CD14-positive monocyte (primary cell): ENCODE measurements around the gene UVRAG. TPM values are rescaled to one million over a fixed set of nuclear protein-coding genes. Genes with fewer than 3 reads are reported as not detected.

Experiments
- DNase-seq, 3 donors: peaks; one replicate each; pipeline ENCODE4 v3.0.0-alpha.2; 2011 to 2022
- H2AFZ ChIP-seq: 2 replicates; pipeline ENCODE4 v1.6.0; 2012; ENCODE audit warnings: mild to moderate bottlenecking, low read depth, low read length, inconsistent platforms; ENCODE audit not compliant: insufficient read depth, poor library complexity, severe bottlenecking
- H3K27ac ChIP-seq, 2 donors: 1 replicate in 1 of 2; 2 replicates in 1 of 2; pipeline ENCODE4 v1.5.1; 2012 to 2013; ENCODE audit warnings: low read length in 2 of 2, control low read depth in 1 of 2, inconsistent platforms in 1 of 2, low read depth in 1 of 2, mild to moderate bottlenecking in 1 of 2
- H3K27me3 ChIP-seq, 2 donors: one replicate each; pipeline versions ENCODE4 v1.6.0 to v1.6.1; 2011 to 2013; ENCODE audit warnings: low read length in 2 of 2; ENCODE audit not compliant: control insufficient read depth in 2 of 2, insufficient read depth in 2 of 2
- H3K36me3 ChIP-seq, 2 donors: replicated peaks in 1 of 2; 1 replicate in 1 of 2; 2 replicates in 1 of 2; pipeline versions ENCODE4 v1.5.1 to v1.6.1; 2012 to 2013; ENCODE audit warnings: low read length in 2 of 2, control low read depth in 1 of 2, inconsistent platforms in 1 of 2, mild to moderate bottlenecking in 1 of 2; ENCODE audit not compliant: insufficient read depth in 2 of 2, control insufficient read depth in 1 of 2
- H3K4me1 ChIP-seq, 2 donors: 1 replicate in 1 of 2; 2 replicates in 1 of 2; pipeline versions ENCODE4 v1.5.1 to v1.6.1; 2012 to 2013; ENCODE audit warnings: low read length in 2 of 2, control low read depth in 1 of 2, inconsistent platforms in 1 of 2, mild to moderate bottlenecking in 1 of 2, moderate library complexity in 1 of 2; ENCODE audit not compliant: insufficient read depth in 2 of 2, control insufficient read depth in 1 of 2
- H3K4me2 ChIP-seq: replicated peaks from 2 replicates; pipeline ENCODE3; 2012; ENCODE audit warnings: low read length, moderate library complexity, mild to moderate bottlenecking; ENCODE audit not compliant: poor library complexity, severe bottlenecking; ENCODE audit errors: extremely low read depth
- H3K4me3 ChIP-seq, 3 experiments: fragments of 200-600 bp in 1 of 3; sonication (generic) in 1 of 3; replicated peaks in 1 of 3; 1 replicate in 2 of 3; 2 replicates in 1 of 3; pipeline ENCODE4 v1.5.1; 2011 to 2013; ENCODE audit warnings: low read length in 3 of 3, mild to moderate bottlenecking in 3 of 3, control low read depth in 2 of 3, low read depth in 2 of 3, inconsistent platforms in 1 of 3, moderate library complexity in 1 of 3
- H3K79me2 ChIP-seq: 2 replicates; pipeline ENCODE4 v1.6.0; 2012; ENCODE audit warnings: mild to moderate bottlenecking, control low read depth, inconsistent platforms, low read length, moderate library complexity; ENCODE audit not compliant: insufficient read depth
- H3K9ac ChIP-seq: 2 replicates; pipeline ENCODE4 v1.6.0; 2017; ENCODE audit warnings: low read length, mild to moderate bottlenecking; ENCODE audit not compliant: insufficient read depth, poor library complexity, severe bottlenecking
- H3K9me3 ChIP-seq, 2 donors: replicated peaks in 1 of 2; 1 replicate in 1 of 2; 2 replicates in 1 of 2; pipeline versions ENCODE4 v1.5.1 to v1.6.1; 2012 to 2013; ENCODE audit warnings: low read length in 2 of 2, control low read depth in 1 of 2; ENCODE audit not compliant: control insufficient read depth in 1 of 2, insufficient read depth in 1 of 2
- H4K20me1 ChIP-seq: 2 replicates; pipeline ENCODE4 v1.6.0; 2012; ENCODE audit warnings: mild to moderate bottlenecking, low read length, control low read depth, moderate library complexity; ENCODE audit not compliant: insufficient read depth
- H3K27ac Mint-ChIP-seq, 7 donors: one replicate each; pipeline ENCODE4 v1.8.0; 2020; ENCODE audit warnings: mild to moderate bottlenecking in 7 of 7, mixed read lengths in 7 of 7, moderate library complexity in 6 of 7, inconsistent platforms in 2 of 7
- H3K27me3 Mint-ChIP-seq, 3 donors: one replicate each; pipeline ENCODE4 v1.8.0; 2021 to 2022; ENCODE audit warnings: low read depth in 3 of 3, mild to moderate bottlenecking in 3 of 3, mixed read lengths in 3 of 3, moderate library complexity in 3 of 3, inconsistent platforms in 1 of 3
- H3K36me3 Mint-ChIP-seq, 2 donors: one replicate each; pipeline ENCODE4 v1.8.0; 2020; ENCODE audit warnings: mixed read lengths in 2 of 2, inconsistent platforms in 1 of 2, mild to moderate bottlenecking in 1 of 2
- H3K4me1 Mint-ChIP-seq: one replicate; pipeline ENCODE4 v1.8.0; 2020; ENCODE audit warnings: mild to moderate bottlenecking, mixed read lengths
- H3K4me3 Mint-ChIP-seq, 2 donors: one replicate each; pipeline ENCODE4 v1.8.0; 2020; ENCODE audit warnings: mild to moderate bottlenecking in 2 of 2, mixed read lengths in 2 of 2, moderate library complexity in 1 of 2
- H3K9me3 Mint-ChIP-seq, 7 donors: one replicate each; pipeline ENCODE4 v1.8.0; 2020 to 2022; ENCODE audit warnings: mixed read lengths in 7 of 7, mild to moderate bottlenecking in 6 of 7, moderate library complexity in 6 of 7, inconsistent platforms in 2 of 7
- WGBS: methylation state at CpG from one replicate; pipeline ENCODE4 v1.1.5; 2013; ENCODE audit warnings: missing lambda C conversion rate; ENCODE audit not compliant: insufficient coverage; 5-methylcytosine and 5-hydroxymethylcytosine counted together
- intact Hi-C, 2 donors: fragments of 100-400 bp; cut with micrococcal nuclease; formaldehyde crosslinking; loops; one replicate each; pipeline versions ENCODE4 v1.15.0 to v1.15.1; 2023
- polyA plus RNA-seq, 3 donors: library from polyadenylated mRNA; depleted of rRNA in 1 of 3; unstranded in 2 of 3; stranded (reverse) in 1 of 3; fragments of 300-500 nt in 2 of 3; fragments of >200 nt in 1 of 3; fragmentation: Illumina TruSeq in 2 of 3; gene quantifications; 1 replicate in 2 of 3; 2 replicates in 1 of 3; pipeline ENCODE4 v1.2.3, GENCODE V29; 2012 to 2021
- TF ChIP-seq, protein P1 (sequence below): fragments of 200-600 bp; IDR thresholded peaks from one replicate; pipeline ENCODE4 v1.8.0; 2022; ENCODE audit warnings: antibody characterized with exemption, mild to moderate bottlenecking

The UVRAG gene
- polyA plus RNA-seq, 3 donors = 13.7 to 20.5 (median 20.0) TPM

DNA sequence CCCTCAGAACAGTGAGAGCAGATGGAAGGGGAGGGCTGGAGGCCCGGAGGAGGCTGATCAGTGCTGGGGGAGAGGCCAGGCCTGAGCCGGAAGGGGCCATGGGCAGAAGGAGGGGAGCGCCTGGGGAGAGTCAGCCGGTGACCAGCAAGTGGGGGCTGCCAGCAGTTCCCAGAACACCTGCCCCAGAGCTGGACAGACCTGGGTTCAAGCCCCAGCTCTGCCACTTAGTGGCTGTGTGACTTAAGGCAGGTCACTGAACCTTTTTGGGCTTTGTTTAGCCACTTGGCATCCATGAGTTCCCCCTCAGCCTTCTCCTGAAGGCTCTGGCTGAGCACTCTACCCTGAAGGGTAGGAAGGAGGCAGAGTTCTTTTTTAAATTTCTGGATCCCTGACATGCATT, 373.9 kb downstream of the UVRAG start:
- DNase-seq = no peak
- WGBS = 91% methylated on average over 4 of the region's 4 CpGs
- Histone ChIP-seq H3K27ac (no peak overlapping the region), H3K4me3 (no peak overlapping the region), H3K4me1 (no peaks in the 10 kb centered on the region), H4K20me1 (no peaks in the 10 kb centered on the region), H3K4me2 (no peak overlapping the region), H2AFZ (no peak overlapping the region), H3K9ac (no peak overlapping the region), H3K27me3 (no peaks in the 10 kb centered on the region), H3K36me3 (no peaks in the 10 kb centered on the region), H3K79me2 (no peaks in the 10 kb centered on the region), H3K9me3 (no peaks in the 10 kb centered on the region)
- Mint-ChIP-seq H3K4me1 (peaks cover 6% of the 10 kb centered on the region), H3K4me3 (no peak overlapping the region), H3K27me3 (peaks cover 2 to 6% (median 4%) of the 10 kb centered on the region in 3 donors), H3K27ac (peak overlapping the region in 1 of 7 donors; percentile 24), H3K9me3 (no peaks in the 10 kb centered on the region), H3K36me3 (no peaks in the 10 kb centered on the region)
- intact Hi-C loops = no loop called here
- TF ChIP-seq, protein P1, sequence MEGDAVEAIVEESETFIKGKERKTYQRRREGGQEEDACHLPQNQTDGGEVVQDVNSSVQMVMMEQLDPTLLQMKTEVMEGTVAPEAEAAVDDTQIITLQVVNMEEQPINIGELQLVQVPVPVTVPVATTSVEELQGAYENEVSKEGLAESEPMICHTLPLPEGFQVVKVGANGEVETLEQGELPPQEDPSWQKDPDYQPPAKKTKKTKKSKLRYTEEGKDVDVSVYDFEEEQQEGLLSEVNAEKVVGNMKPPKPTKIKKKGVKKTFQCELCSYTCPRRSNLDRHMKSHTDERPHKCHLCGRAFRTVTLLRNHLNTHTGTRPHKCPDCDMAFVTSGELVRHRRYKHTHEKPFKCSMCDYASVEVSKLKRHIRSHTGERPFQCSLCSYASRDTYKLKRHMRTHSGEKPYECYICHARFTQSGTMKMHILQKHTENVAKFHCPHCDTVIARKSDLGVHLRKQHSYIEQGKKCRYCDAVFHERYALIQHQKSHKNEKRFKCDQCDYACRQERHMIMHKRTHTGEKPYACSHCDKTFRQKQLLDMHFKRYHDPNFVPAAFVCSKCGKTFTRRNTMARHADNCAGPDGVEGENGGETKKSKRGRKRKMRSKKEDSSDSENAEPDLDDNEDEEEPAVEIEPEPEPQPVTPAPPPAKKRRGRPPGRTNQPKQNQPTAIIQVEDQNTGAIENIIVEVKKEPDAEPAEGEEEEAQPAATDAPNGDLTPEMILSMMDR = no peak

DNA sequence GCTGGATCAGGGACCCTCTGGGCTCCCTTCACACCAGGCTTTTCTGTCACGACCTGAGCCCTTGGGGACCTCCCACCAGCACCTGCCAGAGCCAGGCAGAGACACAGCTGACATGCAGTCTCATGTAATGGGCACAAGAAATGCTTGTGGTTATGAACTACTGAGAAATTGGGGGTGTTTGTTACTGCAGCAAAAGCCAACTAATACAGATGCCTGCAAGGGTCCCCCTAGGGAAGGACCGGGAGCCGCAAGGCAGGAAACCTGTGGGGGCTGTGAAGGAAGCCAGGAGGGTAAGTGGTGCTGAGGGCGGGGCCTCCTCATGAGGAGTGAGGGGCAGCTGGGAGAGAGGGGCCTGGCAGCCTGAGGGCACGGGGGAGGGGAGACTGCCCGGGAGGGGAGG, 374.7 kb downstream of the UVRAG start:
- WGBS = 75% methylated on average over 2 of the region's 6 CpGs
- H3K9me3 Mint-ChIP-seq = no peaks in the 10 kb centered on the region
- Histone ChIP-seq H3K27ac (no peak overlapping the region), H3K36me3 (no peaks in the 10 kb centered on the region), H3K4me2 (no peak overlapping the region), H2AFZ (no peak overlapping the region), H3K9ac (no peak overlapping the region), H3K79me2 (no peaks in the 10 kb centered on the region), H4K20me1 (no peaks in the 10 kb centered on the region), H3K9me3 (no peaks in the 10 kb centered on the region), H3K4me3 (no peak overlapping the region), H3K27me3 (no peaks in the 10 kb centered on the region), H3K4me1 (no peaks in the 10 kb centered on the region)
- intact Hi-C loops = no loop called here
- TF ChIP-seq, protein P1 = no peak
- H3K27me3 Mint-ChIP-seq = peaks cover 2 to 5% (median 4%) of the 10 kb centered on the region in 3 donors
- no peak overlapping the region for H3K27ac Mint-ChIP-seq
- peaks cover 3% of the 10 kb centered on the region for H3K4me1 Mint-ChIP-seq
- DNase-seq = no peak
- H3K36me3 Mint-ChIP-seq = no peaks in the 10 kb centered on the region
- H3K4me3 Mint-ChIP-seq = no peak overlapping the region
